Right lobe of liver (tissue), 4 donors: ENCODE results near the gene PARD6B.

ENCODE experiments used
- CTCF ChIP-seq, 4 donors: fragments of 200-600 bp in 3 of 4; fragments of 450-650 bp in 1 of 4; IDR thresholded peaks; one replicate each; pipeline versions ENCODE4 v1.5.1 to v1.8.0; 2016 to 2022; ENCODE audit warnings: antibody characterized with exemption in 4 of 4, mild to moderate bottlenecking in 2 of 4
- POLR2A ChIP-seq: fragments of 450-650 bp; IDR thresholded peaks from one replicate; pipeline ENCODE4 v1.6.1; 2017; ENCODE audit warnings: antibody characterized with exemption, mild to moderate bottlenecking
- donor health status: DM: no; HTN: no; CAD: no.
- donor health status: DM: no; HTN: no; CAD: no.
- donor health status: DM: no; HTN: yes; CAD: no.

GRCh38 chr20:50724851-50725723 lies 6.3 kb upstream of the PARD6B start:
- TF ChIP-seq CTCF (IDR thresholded peaks at IDR 0.05) (no peak), POLR2A (no peak)
